Stimulated activated CD4-positive, alpha-beta T cell treated with anti-CD3 and anti-CD28 coated beads, Interleukin-4, amount 100 ng/mL, for 1 hour (primary cell): ENCODE data around the gene CHRFAM7A.
"Not testable (repeated sequence)": the region's sequence is repeated elsewhere in the genome, so short reads cannot be mapped to it uniquely, and the experiment has no call there.

Source experiments
- DNase-seq: peaks from one replicate; pipeline ENCODE4 v3.0.0-alpha.2; 2020

CHRFAM7A gene

DNA sequence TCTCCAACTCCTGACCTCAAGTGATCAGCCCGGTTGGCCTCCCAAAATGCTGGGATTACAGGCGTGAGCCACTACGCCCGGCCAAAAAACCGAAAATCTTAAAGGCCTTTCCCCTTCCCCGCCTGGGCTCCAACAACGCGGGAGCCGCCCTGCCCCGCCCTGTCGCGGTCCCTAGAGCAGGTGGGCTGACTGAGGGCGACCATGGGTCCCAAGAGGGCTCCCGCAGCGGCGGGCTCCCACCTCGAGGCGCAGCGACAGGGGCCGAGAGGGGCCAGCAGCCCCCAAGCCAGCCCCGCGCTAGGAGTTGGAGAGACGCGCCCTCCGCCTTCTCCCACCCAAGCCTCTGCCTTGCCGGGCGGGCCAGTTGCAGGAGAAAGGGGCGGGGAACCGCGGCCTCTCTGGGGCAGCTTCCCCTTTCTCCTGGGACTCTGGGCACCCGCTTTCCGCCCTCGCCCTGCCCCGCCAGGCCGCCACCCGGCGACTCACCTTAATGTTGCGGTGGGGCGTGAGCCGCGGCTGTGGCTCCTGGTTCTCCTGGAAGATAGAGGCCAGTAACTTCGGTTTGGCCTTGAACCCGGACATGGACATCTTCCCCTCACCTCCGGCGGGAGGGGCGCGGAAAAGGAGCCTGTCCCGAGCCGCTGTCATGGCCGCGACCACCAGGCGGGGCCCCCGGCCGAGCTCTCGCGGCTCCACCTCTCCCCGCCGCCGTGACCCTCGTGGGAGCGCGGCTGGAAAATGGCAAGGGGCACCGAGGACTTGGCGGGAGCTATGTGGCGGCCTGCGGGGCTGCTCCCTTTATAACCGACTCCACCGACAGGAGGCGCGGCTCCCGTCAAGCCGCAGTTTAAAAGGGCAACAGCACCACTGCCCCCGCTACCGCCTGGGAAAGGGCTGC is at the start of gene CHRFAM7A:
Gene CHRFAM7A (minus strand): TSS at position 775 of the 898 bp plus-strand sequence. CDS start 10,189 bp downstream, outside the sequence.
- not testable (repeated sequence) for DNase-seq

DNA sequence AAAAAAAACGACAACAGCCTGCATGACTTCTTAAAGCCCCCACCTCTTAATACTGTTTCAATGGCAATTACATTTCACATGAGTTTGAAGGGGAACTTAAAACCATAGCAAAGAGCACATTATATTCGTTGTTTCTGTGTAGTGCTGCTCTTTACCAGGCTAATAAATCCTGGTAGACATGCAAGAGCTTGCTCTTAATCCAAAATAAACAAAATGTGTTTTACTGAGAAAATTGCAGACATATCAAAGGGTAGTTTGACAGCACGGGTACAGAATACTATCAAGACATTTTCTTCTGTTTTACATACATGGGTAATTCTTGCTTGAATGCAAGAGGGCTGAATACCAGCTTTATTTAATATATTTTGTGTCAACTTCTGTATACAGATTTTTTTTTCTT is 45.0 kb upstream of the CHRFAM7A start:
- not testable (repeated sequence) for DNase-seq

DNA sequence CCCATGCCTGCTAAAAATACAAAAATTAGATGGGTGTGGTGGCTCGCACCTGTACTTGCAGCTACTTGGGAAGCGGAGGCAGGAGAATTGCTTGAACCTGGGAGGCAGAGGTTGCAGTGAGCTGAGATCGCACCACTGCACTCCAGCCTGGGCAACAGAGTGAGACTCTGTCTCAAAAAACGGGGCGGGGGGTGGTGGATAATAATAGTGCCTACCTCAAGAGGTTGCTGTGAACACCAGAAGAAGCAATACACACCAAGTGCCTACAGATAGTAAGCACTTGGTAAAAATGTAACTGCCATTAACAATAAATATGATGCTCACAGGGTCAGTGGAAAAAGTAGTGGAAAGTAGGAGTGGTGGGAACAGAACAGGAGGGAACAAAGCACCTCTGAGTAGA is 42.5 kb upstream of the CHRFAM7A start:
- not testable (repeated sequence) for DNase-seq

DNA sequence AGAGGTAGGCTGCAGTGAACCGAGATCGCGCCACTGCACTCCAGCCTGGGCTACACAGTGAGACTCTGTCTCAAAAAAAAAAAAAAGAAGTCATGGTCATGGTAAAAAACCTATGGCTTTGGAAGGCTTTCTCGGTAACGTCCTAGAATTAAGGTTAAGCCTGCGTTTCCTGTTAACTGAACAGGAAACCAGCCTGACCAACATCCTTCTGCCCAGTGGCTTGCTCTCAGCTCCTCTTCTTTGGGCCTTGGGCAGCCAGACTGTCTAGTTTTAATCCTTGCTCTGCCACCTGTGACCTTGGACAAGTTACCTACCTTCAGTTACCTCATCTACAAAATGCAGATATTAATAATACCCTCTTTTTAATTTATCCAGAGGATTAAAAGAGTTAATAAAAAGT is 27.4 kb upstream of the CHRFAM7A start:
- not testable (repeated sequence) for DNase-seq

- DNase-seq: not testable (repeated sequence)
Observed at GRCh38 chr15:30414160-30414559, 20.8 kb upstream of the CHRFAM7A start, which contains the start of gene GOLGA8R. Gene GOLGA8R, minus strand, starts transcription at chr15:30414260. Its CDS starts 98 bp downstream, at chr15:30414162.

DNA sequence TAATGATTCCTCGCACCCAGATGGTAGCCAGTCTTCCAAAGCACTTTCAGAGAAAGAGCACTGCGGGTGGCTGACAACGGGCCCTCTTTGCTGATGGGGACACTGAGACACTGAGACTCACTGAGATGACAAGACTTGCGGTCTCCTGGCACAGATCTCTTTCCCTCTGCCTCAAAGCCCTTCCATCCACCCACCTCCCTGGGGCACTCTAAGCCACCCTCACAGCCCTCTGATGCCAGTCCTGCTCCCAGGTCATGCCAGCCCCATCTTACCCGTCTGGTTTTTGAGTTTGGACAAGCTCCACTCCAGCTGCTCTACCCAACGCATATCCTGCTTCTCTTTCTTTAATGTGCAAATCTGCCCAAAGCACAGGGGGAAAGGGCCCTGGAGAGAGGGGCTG is 14.3 kb upstream of the CHRFAM7A start:
- DNase-seq: not testable (repeated sequence)

GRCh38 chr15:30398988-30399387 is 5.6 kb upstream of the CHRFAM7A start:
- DNase-seq: peak; percentile 58

DNA sequence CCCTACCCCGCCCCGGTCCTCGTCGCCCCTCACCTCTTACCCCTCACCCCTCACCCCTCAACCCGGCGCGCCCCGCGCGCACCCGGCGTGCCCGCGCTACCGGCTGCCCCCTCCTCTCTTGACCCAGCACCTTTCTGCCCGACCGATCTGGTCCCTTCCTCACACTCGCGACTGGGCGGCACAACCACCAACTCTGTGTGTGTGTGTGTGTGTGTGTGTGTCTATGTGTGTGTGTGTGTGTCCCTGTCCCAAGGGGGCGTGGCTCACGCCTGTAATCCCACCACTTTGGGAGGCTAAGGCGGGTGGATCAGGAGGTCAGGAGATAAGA is 288 bp upstream of the CHRFAM7A start:
- not testable (repeated sequence) for DNase-seq

DNA sequence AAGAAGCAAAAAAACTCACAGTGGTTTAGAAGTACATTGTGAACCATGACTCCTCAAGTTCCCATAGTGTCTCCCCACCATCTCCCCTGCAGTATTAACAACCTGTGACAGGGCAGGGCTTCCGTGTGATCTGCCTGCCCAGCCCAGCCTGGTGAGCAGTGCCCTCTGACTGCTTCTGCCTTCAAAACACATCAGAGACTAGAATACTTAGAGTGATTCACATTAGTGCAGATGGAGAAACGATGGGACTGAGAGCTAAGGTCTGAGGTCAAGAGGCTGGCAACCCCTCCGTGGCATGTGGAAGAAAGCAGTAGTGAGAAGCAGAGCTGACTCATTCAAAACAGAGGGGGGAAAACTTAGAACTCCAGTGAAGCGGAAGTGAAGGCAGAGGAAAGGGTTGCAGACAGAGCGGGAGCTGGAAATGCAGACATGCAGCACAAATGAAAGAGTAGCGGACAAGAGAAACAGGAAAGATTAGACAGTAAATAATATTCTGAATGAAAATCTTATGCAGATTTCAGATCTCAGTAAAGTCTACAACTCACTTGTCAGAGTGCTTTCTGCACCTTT is 6.9 kb downstream of the CHRFAM7A start:
- DNase-seq: not testable (repeated sequence)

DNA sequence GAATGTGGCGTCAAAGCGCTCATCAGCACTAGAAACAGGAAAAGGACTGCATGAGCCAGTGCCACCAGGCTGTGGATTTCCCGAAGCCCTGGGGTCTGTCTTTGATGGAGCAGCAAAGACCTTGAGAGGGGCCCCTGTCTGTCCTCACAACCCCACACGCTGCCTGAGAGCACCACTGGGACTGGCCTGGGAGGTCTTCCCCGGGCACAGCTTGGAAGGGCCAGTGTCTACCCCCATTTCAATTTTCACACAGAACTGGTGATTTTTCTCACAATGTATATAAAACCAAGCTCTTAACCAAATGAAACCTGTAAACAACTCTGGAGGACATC is 16.3 kb downstream of the CHRFAM7A start:
- DNase-seq: not testable (repeated sequence)

GRCh38 chr15:30376375-30377081 is 16.8 kb downstream of the CHRFAM7A start:
- DNase-seq: not testable (repeated sequence)

GRCh38 chr15:30375872-30376271 is 17.5 kb downstream of the CHRFAM7A start:
- not testable (repeated sequence) for DNase-seq

- DNase-seq: not testable (repeated sequence)
Observed at GRCh38 chr15:30374862-30375261, 18.5 kb downstream of the CHRFAM7A start.

GRCh38 chr15:30368271-30368670 is 25.1 kb downstream of the CHRFAM7A start:
- DNase-seq: not testable (repeated sequence)

DNA sequence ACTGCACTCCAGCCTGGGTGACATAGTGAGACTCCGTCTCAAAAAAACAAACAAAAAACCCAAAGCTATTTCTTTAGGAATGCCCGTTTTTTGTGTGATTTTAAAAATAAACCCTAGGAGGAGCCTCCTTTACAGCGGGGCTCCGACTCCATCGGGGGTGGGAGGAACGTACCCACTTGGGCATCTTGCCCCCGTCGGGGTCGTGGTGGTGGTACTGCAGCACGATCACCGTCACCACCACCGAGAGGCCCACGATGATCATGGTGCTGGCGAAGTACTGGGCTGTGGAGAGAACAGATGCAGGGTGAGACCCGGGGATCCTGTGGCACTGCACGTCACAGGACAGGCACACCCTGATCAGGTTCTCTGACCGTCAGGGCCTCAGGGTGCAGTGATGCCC is 26.1 kb downstream of the CHRFAM7A start:
- DNase-seq: not testable (repeated sequence)

GRCh38 chr15:30361404-30361803 is 31.9 kb downstream of the CHRFAM7A start:
- not testable (repeated sequence) for DNase-seq

DNA sequence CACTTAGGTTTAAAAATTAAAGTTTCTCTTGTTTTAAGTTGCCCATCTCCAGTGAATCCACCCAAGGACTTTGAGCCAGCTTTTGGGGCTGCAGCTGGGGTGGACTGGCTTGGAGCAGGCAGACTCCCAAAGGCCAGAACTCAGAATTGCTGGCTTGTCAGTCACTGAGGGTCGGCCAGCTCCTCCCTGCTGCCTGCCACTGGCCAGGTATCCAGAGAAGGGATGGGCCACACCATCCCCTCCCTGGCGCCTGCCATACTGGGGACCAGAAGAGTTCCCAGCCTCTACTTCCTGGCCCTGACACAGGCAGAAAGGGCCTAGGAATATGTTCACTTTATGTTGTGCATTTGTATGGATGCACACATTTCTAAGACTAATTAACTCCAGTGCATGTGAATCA is 32.4 kb downstream of the CHRFAM7A start:
- not testable (repeated sequence) for DNase-seq

DNA sequence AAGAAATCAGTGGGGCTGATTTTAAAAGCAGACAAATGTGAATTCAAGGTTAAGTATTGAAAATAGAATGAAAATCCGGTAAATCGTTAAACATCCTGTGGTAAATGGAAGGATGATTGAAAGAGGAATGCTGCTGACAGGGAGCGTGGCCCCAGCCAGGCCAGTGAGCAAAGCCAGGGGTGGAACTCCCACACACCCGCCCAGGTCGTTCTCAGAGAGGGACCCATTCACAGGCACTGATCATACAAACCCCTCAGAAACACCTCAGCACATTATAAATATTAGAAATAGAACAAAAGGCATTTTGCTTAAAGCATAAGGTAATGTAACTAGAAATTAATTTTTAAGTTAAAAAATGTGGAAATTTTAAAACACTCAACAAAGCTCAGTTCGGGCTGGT is 38.3 kb downstream of the CHRFAM7A start:
- not testable (repeated sequence) for DNase-seq

GRCh38 chr15:30349803-30350202 is 43.5 kb downstream of the CHRFAM7A start:
- DNase-seq: not testable (repeated sequence)

- not testable (repeated sequence) for DNase-seq
Observed at GRCh38 chr15:30336584-30336983, 56.8 kb downstream of the CHRFAM7A start.

GRCh38 chr15:30334152-30334551 is 59.2 kb downstream of the CHRFAM7A start:
- not testable (repeated sequence) for DNase-seq

DNA sequence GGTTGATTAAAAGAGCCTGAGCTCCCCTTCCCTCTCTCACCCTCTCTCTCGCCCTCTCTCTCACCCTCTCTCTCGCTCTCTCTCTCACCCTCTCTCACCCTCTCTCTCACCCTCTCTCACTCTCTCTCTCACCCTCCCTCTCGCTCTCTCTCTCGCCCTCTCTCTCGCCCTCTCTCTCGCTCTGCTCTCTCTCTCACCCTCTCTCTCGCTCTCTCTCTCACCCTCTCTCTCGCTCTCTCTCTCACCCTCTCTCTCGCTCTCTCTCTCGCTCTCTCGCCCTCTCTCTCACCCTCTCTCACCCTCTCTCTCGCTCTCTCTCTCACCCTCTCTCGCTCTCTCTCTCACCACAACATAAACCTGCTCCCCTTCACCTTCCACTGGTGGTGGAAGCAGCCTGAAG is 67.2 kb downstream of the CHRFAM7A start:
- DNase-seq: not testable (repeated sequence)

- DNase-seq: not testable (repeated sequence)
Observed at GRCh38 chr15:30321063-30321462, 72.3 kb downstream of the CHRFAM7A start.
